ENCODE data around the gene MSL3.

MSL3 gene

GRCh38 chrX:11781133-11781532, 23.1 kb downstream of the MSL3 start:
- H3K9me3 Mint-ChIP-seq, result no peaks in the 10 kb centered on the region
- H3K27ac Mint-ChIP-seq, result no peak overlapping the region
- H3K4me1 Mint-ChIP-seq (ENCODE audit: low read depth), result no peaks in the 10 kb centered on the region
- no peak for DNase-seq
- peaks cover 30% of the 10 kb centered on the region for H3K27me3 Mint-ChIP-seq
- H3K36me3 Mint-ChIP-seq (ENCODE audit: low read depth), result peaks cover 14% of the 10 kb centered on the region
- H3K4me3 Mint-ChIP-seq, result no peak overlapping the region

- Mint-ChIP-seq H3K4me1 (ENCODE audit: low read depth) (peaks cover 6% of the 10 kb centered on the region), H3K4me3 (no peak overlapping the region), H3K27ac (no peak overlapping the region), H3K27me3 (peaks cover 36% of the 10 kb centered on the region), H3K9me3 (no peaks in the 10 kb centered on the region), H3K36me3 (ENCODE audit: low read depth) (peaks cover 9% of the 10 kb centered on the region)
- no peak for DNase-seq
These were observed 23.8 kb downstream of the MSL3 start for GRCh38 chrX:11781734-11782370.

- H3K4me1 Mint-ChIP-seq (ENCODE audit: low read depth), result peaks cover 16% of the 10 kb centered on the region
- H3K27ac Mint-ChIP-seq, result no peak overlapping the region
- H3K4me3 Mint-ChIP-seq, result no peak overlapping the region
- no peaks in the 10 kb centered on the region for H3K9me3 Mint-ChIP-seq
- DNase-seq, result no peak
- no peaks in the 10 kb centered on the region for H3K36me3 Mint-ChIP-seq (ENCODE audit: low read depth)
- H3K27me3 Mint-ChIP-seq, result peaks cover 33% of the 10 kb centered on the region
These were observed 26.5 kb downstream of the MSL3 start for GRCh38 chrX:11784543-11784942.

GRCh38 chrX:11786862-11787261, 28.8 kb downstream of the MSL3 start:
- H3K27ac Mint-ChIP-seq, result no peak overlapping the region
- H3K27me3 Mint-ChIP-seq, result peaks cover 30% of the 10 kb centered on the region
- H3K9me3 Mint-ChIP-seq, result no peaks in the 10 kb centered on the region
- no peak for DNase-seq
- H3K4me1 Mint-ChIP-seq (ENCODE audit: low read depth), result peaks cover 33% of the 10 kb centered on the region
- peak overlapping the region; percentile 66 for H3K4me3 Mint-ChIP-seq
- no peaks in the 10 kb centered on the region for H3K36me3 Mint-ChIP-seq (ENCODE audit: low read depth)

GRCh38 chrX:11787564-11787963, 29.5 kb downstream of the MSL3 start:
- Mint-ChIP-seq H3K4me3 (peak overlapping the region; percentile 66), H3K27me3 (peaks cover 23% of the 10 kb centered on the region), H3K4me1 (ENCODE audit: low read depth) (peaks cover 39% of the 10 kb centered on the region), H3K36me3 (ENCODE audit: low read depth) (no peaks in the 10 kb centered on the region), H3K9me3 (no peaks in the 10 kb centered on the region), H3K27ac (no peak overlapping the region)
- DNase-seq, result peak; percentile 80

- no peak for DNase-seq
- no peaks in the 10 kb centered on the region for H3K9me3 Mint-ChIP-seq
- no peak overlapping the region for H3K27ac Mint-ChIP-seq
- no peak overlapping the region for H3K4me3 Mint-ChIP-seq
- no peaks in the 10 kb centered on the region for H3K36me3 Mint-ChIP-seq (ENCODE audit: low read depth)
- peaks cover 14% of the 10 kb centered on the region for H3K27me3 Mint-ChIP-seq
- H3K4me1 Mint-ChIP-seq (ENCODE audit: low read depth), result peaks cover 57% of the 10 kb centered on the region
These were observed 31.8 kb downstream of the MSL3 start for GRCh38 chrX:11789809-11790208.

- Mint-ChIP-seq H3K36me3 (ENCODE audit: low read depth) (no peaks in the 10 kb centered on the region), H3K27ac (peak overlapping the region; percentile 29), H3K27me3 (peaks cover 11% of the 10 kb centered on the region), H3K4me1 (ENCODE audit: low read depth) (peaks cover 57% of the 10 kb centered on the region), H3K9me3 (no peaks in the 10 kb centered on the region), H3K4me3 (no peak overlapping the region)
- DNase-seq, result no peak
These were observed 33.1 kb downstream of the MSL3 start for GRCh38 chrX:11791090-11791489.

- no peak overlapping the region for H3K4me3 Mint-ChIP-seq
- no peaks in the 10 kb centered on the region for H3K9me3 Mint-ChIP-seq
- H3K27me3 Mint-ChIP-seq, result peaks cover 10% of the 10 kb centered on the region
- peaks cover 54% of the 10 kb centered on the region for H3K4me1 Mint-ChIP-seq (ENCODE audit: low read depth)
- DNase-seq, result no peak
- no peaks in the 10 kb centered on the region for H3K36me3 Mint-ChIP-seq (ENCODE audit: low read depth)
- peak overlapping the region; percentile 71 for H3K27ac Mint-ChIP-seq
These were observed 33.5 kb downstream of the MSL3 start for GRCh38 chrX:11791537-11791936.

GRCh38 chrX:11792461-11793421, 34.7 kb downstream of the MSL3 start:
- peaks cover 2% of the 10 kb centered on the region for H3K9me3 Mint-ChIP-seq

GRCh38 chrX:11793734-11794133, 35.7 kb downstream of the MSL3 start:
- Mint-ChIP-seq H3K27me3 (peaks cover 9% of the 10 kb centered on the region), H3K9me3 (peaks cover 2% of the 10 kb centered on the region), H3K4me1 (ENCODE audit: low read depth) (peaks cover 41% of the 10 kb centered on the region), H3K4me3 (no peak overlapping the region), H3K36me3 (ENCODE audit: low read depth) (no peaks in the 10 kb centered on the region), H3K27ac (no peak overlapping the region)
- DNase-seq, result no peak

More at GRCh38 chrX:11792461-11793421, 34.7 kb downstream of the MSL3 start:
- H3K27me3 Mint-ChIP-seq, result peaks cover 9% of the 10 kb centered on the region
- DNase-seq, result peak; percentile 76
- no peaks in the 10 kb centered on the region for H3K36me3 Mint-ChIP-seq (ENCODE audit: low read depth)
- peaks cover 44% of the 10 kb centered on the region for H3K4me1 Mint-ChIP-seq (ENCODE audit: low read depth)
- peak overlapping the region; percentile 30 for H3K4me3 Mint-ChIP-seq
- H3K27ac Mint-ChIP-seq, result peak overlapping the region; percentile 92

- Mint-ChIP-seq H3K4me3 (no peak overlapping the region), H3K36me3 (ENCODE audit: low read depth) (no peaks in the 10 kb centered on the region), H3K9me3 (peaks cover 4% of the 10 kb centered on the region), H3K4me1 (ENCODE audit: low read depth) (no peaks in the 10 kb centered on the region), H3K27ac (no peak overlapping the region), H3K27me3 (peaks cover 37% of the 10 kb centered on the region)
- no peak for DNase-seq
These were observed 55.3 kb downstream of the MSL3 start for GRCh38 chrX:11813341-11813740.

Measured in activated T-cell treated with anti-CD3 and anti-CD28 coated beads, Interleukin-2, amount 50 U/mL, for 24 hours (primary cell).